Breast epithelium (tissue), 3 donors: ENCODE data around the gene GRIK4.

Experiments
- POLR2AphosphoS5 ChIP-seq, 3 donors: sonication (generic); formaldehyde crosslinking; IDR thresholded peaks; one replicate each; pipeline ENCODE4 v1.6.1; 2017; ENCODE audit warnings: antibody characterized with exemption in 3 of 3
- TF ChIP-seq, protein P1 (sequence below), 3 donors: fragments of 450-650 bp; IDR thresholded peaks; one replicate each; pipeline ENCODE4 v1.5.1; 2016 to 2017; ENCODE audit warnings: antibody characterized with exemption in 3 of 3, mild to moderate bottlenecking in 3 of 3, moderate library complexity in 3 of 3

DNA sequence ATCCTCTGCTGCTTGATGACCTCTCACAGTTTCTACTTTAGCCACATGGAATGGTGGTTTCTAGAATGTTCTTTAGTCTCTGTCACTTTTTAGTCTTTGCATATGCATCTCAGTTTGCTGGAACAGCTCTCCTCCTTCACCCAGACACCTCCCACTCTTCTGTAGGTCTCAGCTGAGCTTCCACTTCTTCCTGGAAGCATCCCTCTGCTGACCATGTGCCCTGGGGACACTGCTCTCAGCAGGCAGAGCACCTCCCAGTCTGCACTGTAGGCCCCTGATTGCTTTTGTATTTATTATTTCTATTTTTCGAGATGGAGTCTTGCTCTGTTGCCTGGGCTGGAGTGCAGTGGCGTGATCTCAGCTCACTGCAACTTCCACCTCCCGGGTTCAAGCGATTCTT, 84.0 kb downstream of the GRIK4 start:
- TF ChIP-seq, protein P1, sequence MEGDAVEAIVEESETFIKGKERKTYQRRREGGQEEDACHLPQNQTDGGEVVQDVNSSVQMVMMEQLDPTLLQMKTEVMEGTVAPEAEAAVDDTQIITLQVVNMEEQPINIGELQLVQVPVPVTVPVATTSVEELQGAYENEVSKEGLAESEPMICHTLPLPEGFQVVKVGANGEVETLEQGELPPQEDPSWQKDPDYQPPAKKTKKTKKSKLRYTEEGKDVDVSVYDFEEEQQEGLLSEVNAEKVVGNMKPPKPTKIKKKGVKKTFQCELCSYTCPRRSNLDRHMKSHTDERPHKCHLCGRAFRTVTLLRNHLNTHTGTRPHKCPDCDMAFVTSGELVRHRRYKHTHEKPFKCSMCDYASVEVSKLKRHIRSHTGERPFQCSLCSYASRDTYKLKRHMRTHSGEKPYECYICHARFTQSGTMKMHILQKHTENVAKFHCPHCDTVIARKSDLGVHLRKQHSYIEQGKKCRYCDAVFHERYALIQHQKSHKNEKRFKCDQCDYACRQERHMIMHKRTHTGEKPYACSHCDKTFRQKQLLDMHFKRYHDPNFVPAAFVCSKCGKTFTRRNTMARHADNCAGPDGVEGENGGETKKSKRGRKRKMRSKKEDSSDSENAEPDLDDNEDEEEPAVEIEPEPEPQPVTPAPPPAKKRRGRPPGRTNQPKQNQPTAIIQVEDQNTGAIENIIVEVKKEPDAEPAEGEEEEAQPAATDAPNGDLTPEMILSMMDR (IDR thresholded peaks at IDR 0.05), result no peak
- no peak for TF ChIP-seq POLR2AphosphoS5 (IDR thresholded peaks at IDR 0.05)
